ENCODE data around the gene PLEKHN1.

The PLEKHN1 gene
- total RNA-seq: 1.9 to 3.2 (median 2.0) reads per million in 4 donors

DNA sequence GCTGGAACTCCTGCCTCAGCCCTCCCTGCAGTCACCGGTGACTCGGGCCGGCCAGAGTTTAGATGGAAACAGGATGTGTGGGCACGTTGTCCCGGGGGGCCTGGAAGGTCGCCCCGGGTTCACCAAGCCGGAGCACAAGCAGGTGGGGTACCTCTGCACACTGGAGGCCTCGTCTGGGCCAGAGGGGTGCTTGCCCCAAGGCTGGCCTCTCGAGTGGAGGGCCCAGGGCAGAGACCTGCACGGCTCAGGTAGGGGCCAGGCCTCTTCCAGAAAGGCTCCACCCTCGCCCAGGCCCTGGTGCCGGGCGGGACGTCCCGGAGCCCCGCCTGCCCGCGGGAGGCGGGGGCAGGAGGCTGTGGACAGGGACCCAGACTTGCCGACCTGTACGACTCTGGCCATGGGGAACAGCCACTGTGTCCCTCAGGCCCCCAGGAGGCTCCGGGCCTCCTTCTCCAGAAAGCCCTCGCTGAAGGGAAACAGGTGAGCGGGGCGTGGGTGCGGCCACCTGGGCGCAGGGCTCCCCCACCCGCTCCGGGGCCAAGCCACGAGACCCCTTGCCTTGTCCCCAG is at the start of gene PLEKHN1:
Gene PLEKHN1, plus strand, starts transcription at position 348 of the 569 bp plus-strand sequence. Its CDS starts 50 bp downstream, at position 398.
- peak in 1 of 5 donors; percentile 40 for DNase-seq

GRCh38 chr1:917076-917459 is 49.2 kb upstream of the PLEKHN1 start:
- no peak for DNase-seq

- DNase-seq: no peak
Measured at GRCh38 chr1:917466-918091, 48.7 kb upstream of the PLEKHN1 start.

DNA sequence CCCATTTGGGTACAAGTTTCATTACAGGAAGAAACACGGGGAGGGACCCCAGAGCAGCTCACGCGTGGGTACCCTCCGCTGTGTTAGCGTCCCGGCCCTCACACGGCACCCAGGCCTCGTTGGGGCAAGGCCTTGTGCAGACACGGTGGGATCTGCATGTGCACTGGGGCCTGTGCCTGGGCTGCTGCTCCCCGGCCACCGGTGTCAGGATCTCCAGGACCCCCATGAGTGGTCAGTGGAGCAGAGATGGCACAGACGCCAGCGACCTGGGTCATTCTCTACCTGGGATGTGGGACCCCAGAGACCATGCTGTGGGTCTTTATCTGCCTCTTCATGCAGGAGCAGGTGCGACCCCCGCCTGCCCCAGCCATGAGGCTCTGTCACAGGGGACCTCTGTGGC is 47.9 kb upstream of the PLEKHN1 start:
- DNase-seq: no peak

DNA sequence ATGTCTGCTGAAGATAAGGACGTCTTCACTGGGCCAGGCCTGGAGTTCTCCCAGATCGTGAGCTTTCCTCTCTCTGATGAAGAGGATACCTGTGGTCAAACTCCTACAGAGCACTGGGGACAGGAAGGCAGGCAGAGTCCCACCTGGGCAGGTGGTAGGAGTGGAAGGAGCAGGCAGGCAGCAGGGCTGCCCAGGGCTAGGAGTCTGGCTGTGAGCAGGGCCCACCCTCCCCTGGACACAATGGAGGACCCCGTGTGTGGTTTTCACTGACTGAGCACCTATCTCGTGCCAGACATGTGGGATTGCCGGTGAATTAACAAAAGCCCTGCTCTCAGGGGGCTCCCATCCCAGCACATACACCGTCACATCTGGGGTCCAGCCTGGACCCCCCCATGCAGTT is 47.4 kb upstream of the PLEKHN1 start:
- DNase-seq: no peak

DNA sequence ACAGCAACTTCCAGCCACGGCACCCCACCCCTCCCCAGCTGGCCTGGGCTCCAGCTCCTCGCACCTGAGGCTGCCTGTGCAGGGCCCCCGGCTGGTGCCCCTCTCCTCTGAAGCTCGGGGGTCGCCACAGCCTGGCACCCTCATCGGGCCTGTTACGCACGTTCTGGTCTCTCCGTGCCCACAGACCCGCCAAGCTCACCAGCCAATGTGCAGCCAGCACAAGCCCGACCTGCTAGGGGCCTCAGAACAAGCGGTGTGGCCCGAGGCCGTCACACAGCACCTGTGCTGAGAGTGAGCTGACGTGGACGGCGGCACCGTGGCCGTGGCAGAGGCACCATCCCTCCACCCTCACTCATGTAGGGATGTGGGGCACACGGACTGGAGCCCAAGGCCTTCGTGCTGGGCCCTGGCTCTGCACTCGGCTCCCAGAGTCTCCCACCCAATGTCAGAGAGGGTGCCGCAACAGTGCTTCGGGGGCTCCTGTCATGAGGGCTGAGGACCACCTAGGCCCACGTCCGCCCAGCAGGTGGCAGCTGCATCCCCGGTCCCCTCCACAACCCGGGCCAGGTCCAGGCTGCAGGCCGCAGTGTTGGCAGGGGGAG is 46.9 kb upstream of the PLEKHN1 start:
- no peak for DNase-seq

DNA sequence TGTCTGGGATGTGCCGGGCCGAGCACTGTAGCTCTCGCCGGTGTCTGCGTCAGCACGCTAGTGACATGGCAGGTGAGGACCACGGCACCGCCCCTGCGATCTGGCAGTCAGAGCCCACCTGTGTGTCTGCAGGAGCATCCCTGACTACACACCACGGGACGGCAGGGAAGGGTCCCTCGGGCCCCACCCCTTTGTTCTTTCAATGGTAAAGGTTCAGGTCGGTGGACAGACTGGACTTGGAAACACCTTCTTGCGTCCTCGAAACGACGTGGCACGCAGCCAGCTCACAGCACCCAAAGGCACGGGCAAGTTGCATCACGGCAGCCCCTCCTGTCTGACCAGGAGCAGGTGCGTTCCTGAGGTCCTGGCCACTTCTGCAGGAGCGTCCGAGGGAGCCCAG is 46.3 kb upstream of the PLEKHN1 start:
- DNase-seq: no peak

- no peak for DNase-seq
Measured at GRCh38 chr1:920521-920920, 45.8 kb upstream of the PLEKHN1 start.

- DNase-seq: peak in 2 of 5 donors; percentile 21 to 32
Measured at GRCh38 chr1:921011-921837, 45.1 kb upstream of the PLEKHN1 start.

- peak in 3 of 5 donors; percentile 41 to 59 (median 46) for DNase-seq
Measured at GRCh38 chr1:923131-923990, 42.9 kb upstream of the PLEKHN1 start, which contains the start of gene SAMD11. Gene SAMD11, plus strand, starts transcription at chr1:923923. Its CDS starts 509 bp downstream, at chr1:924432.

DNA sequence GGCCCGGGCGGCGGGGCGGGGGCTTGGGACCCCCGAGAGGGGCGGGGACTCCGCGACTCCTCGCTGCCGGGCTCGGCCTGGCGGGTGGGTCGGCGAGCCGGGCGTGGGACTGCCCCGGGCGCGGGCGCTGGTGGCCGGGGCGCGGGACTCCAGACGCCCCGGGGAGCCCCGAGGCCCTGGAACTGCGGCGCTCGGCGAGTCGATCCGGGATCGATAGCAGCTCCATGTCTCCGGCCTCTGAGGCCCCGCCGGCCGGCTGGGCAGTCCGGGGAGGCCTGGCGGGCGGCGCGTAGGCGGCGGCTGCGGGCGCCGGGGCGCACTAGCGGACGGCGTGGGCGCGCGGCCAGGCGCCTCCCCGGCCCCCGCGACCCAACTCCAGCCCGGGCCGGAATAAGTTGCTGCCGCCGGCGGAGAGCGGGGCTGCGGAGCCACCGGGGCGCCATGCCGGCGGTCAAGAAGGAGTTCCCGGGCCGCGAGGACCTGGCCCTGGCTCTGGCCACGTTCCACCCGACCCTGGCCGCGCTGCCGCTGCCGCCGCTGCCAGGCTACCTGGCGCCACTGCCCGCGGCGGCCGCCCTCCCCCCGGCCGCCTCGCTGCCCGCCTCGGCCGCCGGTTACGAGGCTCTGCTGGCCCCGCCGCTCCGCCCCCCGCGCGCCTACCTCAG is 42.2 kb upstream of the PLEKHN1 start:
- no peak for DNase-seq

DNA sequence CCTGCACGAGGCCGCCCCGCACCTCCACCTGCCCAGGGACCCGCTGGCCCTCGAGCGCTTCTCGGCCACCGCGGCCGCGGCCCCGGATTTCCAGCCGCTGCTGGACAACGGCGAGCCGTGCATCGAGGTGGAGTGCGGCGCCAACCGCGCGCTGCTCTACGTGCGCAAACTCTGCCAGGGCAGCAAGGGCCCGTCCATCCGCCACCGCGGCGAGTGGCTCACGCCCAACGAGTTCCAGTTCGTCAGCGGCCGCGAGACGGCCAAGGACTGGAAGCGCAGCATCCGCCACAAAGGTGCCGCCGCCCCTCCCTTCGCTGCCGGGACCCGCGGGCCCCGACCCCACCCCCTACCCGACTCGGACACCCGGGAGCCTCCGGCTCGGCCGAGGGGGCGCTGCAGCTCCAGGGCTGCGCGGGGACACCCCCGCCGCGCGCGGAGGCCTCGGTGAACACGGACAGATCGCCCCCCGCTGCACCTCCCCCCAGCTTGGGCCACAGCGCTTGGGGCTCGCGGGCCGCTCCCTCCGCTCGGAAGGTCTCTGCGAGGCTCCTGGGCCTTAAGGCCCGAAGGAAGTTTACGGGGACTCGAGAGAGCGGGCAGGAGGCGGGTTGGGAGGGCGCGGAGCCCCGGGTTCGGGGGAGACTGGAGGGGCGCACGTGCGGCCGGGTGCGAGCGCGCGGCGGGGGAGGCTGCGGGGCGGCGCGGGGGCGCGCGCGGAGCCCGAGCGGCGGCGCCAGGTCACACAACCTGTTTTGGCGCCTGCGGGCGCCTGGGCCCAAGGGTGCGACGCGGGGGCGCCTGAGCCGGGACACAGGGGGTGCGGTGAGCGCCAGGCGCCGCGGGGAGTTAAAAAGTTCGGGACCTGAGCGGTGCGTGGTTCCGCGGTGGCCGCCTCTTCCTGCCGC is 41.4 kb upstream of the PLEKHN1 start:
- no peak for DNase-seq

DNA sequence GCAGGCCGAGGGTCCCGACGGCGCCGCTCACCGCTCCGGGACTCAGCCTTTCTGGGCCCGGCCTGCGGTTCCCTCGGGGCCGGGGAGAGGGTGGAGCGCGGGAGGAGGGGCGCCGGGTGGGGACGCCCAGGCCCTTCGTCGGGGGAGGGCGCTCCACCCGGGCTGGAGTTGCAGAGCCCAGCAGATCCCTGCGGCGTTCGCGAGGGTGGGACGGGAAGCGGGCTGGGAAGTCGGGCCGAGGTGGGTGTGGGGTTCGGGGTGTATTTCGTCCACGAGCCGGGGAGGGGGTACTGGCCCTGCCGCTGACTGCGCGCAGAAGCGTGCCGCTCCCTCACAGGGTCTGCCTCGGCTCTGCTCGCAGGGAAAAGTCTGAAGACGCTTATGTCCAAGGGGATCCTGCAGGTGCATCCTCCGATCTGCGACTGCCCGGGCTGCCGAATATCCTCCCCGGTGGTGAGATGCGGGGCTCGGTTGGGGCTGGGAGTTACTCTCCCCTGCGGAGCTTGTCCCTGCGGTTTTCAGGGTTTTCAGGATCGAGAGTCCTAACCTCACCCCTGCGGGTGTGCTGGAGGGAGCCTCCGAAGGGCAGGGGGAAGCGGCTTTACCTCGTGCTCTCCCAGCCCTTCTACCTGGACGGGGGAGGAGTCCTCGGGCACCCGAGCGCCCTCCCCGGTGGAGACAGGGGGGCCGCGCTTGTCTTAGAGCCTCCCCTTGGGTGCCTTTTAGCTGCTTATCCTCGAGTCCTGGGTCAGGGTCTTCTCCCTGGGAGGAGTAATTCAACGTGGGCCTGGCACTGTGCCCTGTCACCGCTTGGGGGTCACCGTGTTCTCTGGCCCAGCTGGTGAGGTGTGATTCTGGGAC is 40.5 kb upstream of the PLEKHN1 start:
- DNase-seq: no peak

- DNase-seq: no peak
Measured at GRCh38 chr1:927234-927633, 39.0 kb upstream of the PLEKHN1 start.

GRCh38 chr1:927748-928147 is 38.5 kb upstream of the PLEKHN1 start:
- DNase-seq: no peak

GRCh38 chr1:928825-929661 is 37.2 kb upstream of the PLEKHN1 start:
- no peak for DNase-seq

GRCh38 chr1:929712-930632 is 36.3 kb upstream of the PLEKHN1 start:
- no peak for DNase-seq
